WTC11 (cell line): ENCODE measurements around the gene PLEK. TPM values are rescaled to one million over a fixed set of nuclear protein-coding genes. Genes with fewer than 3 reads are reported as not detected.

ENCODE experiments used
- ATAC-seq: fragments of 200-7000 bp; cut with Tn5 transposase; 2 replicates; pipeline ENCODE4 v1.10.0; 2021; ENCODE audit warnings: mild to moderate bottlenecking, moderate library complexity
- CTCF ChIA-PET: fragments of 300-600 bp; sonication (Branson Sonifier 250); formaldehyde crosslinking; loops from one replicate; lab custom pipeline; 2021; ENCODE audit warnings: antibody characterized with exemption; lab: Charles Lee
- POLR2A ChIA-PET: fragments of 350-600 bp; sonication (Branson Sonifier 250); formaldehyde crosslinking; loops from one replicate; lab custom pipeline; 2021; ENCODE audit warnings: antibody characterized with exemption; lab: Charles Lee
- DNase-seq: peaks from one replicate; pipeline ENCODE4 v3.0.0; 2021; ENCODE audit warnings: low spot score
- H3K27ac Mint-ChIP-seq: 2 replicates; pipeline ENCODE4 v1.8.0; 2021; ENCODE audit warnings: mixed read lengths
- H3K27me3 Mint-ChIP-seq: 2 replicates; pipeline ENCODE4 v1.8.0; 2021; ENCODE audit warnings: low read depth, mild to moderate bottlenecking, moderate library complexity, mixed read lengths
- H3K36me3 Mint-ChIP-seq: 2 replicates; pipeline ENCODE4 v1.8.0; 2021; ENCODE audit warnings: mixed read lengths
- H3K4me1 Mint-ChIP-seq: 2 replicates; pipeline ENCODE4 v1.8.0; 2022; ENCODE audit warnings: mixed read lengths
- H3K4me3 Mint-ChIP-seq: 2 replicates; pipeline ENCODE4 v1.8.0; 2021; ENCODE audit warnings: mild to moderate bottlenecking, moderate library complexity, mixed read lengths
- H3K9me3 Mint-ChIP-seq: 2 replicates; pipeline ENCODE4 v1.8.0; 2021; ENCODE audit warnings: mixed read lengths
- EMX1 ChIP-seq: fragments of 250-450 bp; sonication (Bioruptor Pico); IDR thresholded peaks from 2 replicates; pipeline ENCODE4 v1.8.0; 2021; ENCODE audit warnings: mild to moderate bottlenecking
- FOXK1 ChIP-seq: sonication (generic); formaldehyde crosslinking; IDR thresholded peaks from 2 replicates; pipeline ENCODE4 v1.8.0; 2022; ENCODE audit warnings: mild to moderate bottlenecking, moderate library complexity, missing genetic modification reagents
- FOXP1 ChIP-seq: sonication (generic); formaldehyde crosslinking; IDR thresholded peaks from 2 replicates; pipeline ENCODE4 v1.8.0; 2022; ENCODE audit warnings: missing genetic modification reagents, mild to moderate bottlenecking, moderate library complexity, borderline replicate concordance
- MAX ChIP-seq: sonication (generic); formaldehyde crosslinking; IDR thresholded peaks from 2 replicates; pipeline ENCODE4 v1.8.0; 2022; ENCODE audit warnings: mild to moderate bottlenecking, missing genetic modification reagents
- MLX ChIP-seq: sonication (generic); formaldehyde crosslinking; IDR thresholded peaks from 2 replicates; pipeline ENCODE4 v1.8.1; 2023; ENCODE audit warnings: mild to moderate bottlenecking, missing genetic modification reagents, moderate library complexity
- MYBL2 ChIP-seq: sonication (generic); formaldehyde crosslinking; IDR thresholded peaks from 2 replicates; pipeline ENCODE4 v1.8.1; 2023; ENCODE audit warnings: mild to moderate bottlenecking, moderate library complexity, missing genetic modification reagents
- OVOL2 ChIP-seq: fragments of 250-450 bp; sonication (Bioruptor Pico); IDR thresholded peaks from 2 replicates; pipeline ENCODE4 v1.9.0; 2021; ENCODE audit warnings: mild to moderate bottlenecking, borderline replicate concordance
- SP1 ChIP-seq: sonication (generic); formaldehyde crosslinking; conservative IDR thresholded peaks from 2 replicates; pipeline ENCODE4 v1.8.1; 2022; ENCODE audit warnings: missing genetic modification reagents
- TCF7 ChIP-seq: sonication (generic); formaldehyde crosslinking; IDR thresholded peaks from 2 replicates; pipeline ENCODE4 v1.8.0; 2022; ENCODE audit warnings: mild to moderate bottlenecking, low read depth, missing genetic modification reagents, moderate library complexity
- TEAD1 ChIP-seq: sonication (generic); formaldehyde crosslinking; IDR thresholded peaks from 2 replicates; pipeline ENCODE4 v1.8.0; 2022; ENCODE audit warnings: mild to moderate bottlenecking, missing genetic modification reagents
- TP53 ChIP-seq: sonication (generic); formaldehyde crosslinking; IDR thresholded peaks from 2 replicates; pipeline ENCODE4 v1.8.1; 2023; ENCODE audit warnings: mild to moderate bottlenecking, missing genetic modification reagents
- ZBTB21 ChIP-seq: sonication (generic); formaldehyde crosslinking; IDR thresholded peaks from 2 replicates; pipeline ENCODE4 v1.8.1; 2023; ENCODE audit warnings: mild to moderate bottlenecking, missing genetic modification reagents, borderline replicate concordance
- ZMAT4 ChIP-seq: fragments of 250-450 bp; sonication (Bioruptor Pico); IDR thresholded peaks from 2 replicates; pipeline ENCODE4 v1.9.0; 2021; ENCODE audit warnings: mild to moderate bottlenecking
- ZNF219 ChIP-seq: sonication (generic); formaldehyde crosslinking; IDR thresholded peaks from 2 replicates; pipeline ENCODE4 v1.8.0; 2023; ENCODE audit warnings: missing genetic modification reagents, mild to moderate bottlenecking, borderline replicate concordance
- ZNF416 ChIP-seq: fragments of 250-450 bp; sonication (Bioruptor Pico); IDR thresholded peaks from 2 replicates; pipeline ENCODE4 v1.9.0; 2021; ENCODE audit warnings: mild to moderate bottlenecking, inconsistent platforms
- ZNF423 ChIP-seq: fragments of 250-450 bp; sonication (Bioruptor Pico); IDR thresholded peaks from 2 replicates; pipeline ENCODE4 v2.1.2; 2022; ENCODE audit warnings: mild to moderate bottlenecking, moderate library complexity
- total RNA-seq: library from RNA; stranded (reverse); gene quantifications from 3 replicates; pipeline ENCODE4 v1.2.3, GENCODE V29; 2021
- TF ChIP-seq, protein P1 (sequence below): fragments of 250-450 bp; sonication (Bioruptor Pico); IDR thresholded peaks from 2 replicates; pipeline ENCODE4 v1.9.0; 2021; ENCODE audit warnings: moderate library complexity, mild to moderate bottlenecking, inconsistent platforms, borderline replicate concordance
- TF ChIP-seq, protein P2 (sequence below): sonication (generic); formaldehyde crosslinking; IDR thresholded peaks from 2 replicates; pipeline ENCODE4 v1.8.1; 2022; ENCODE audit warnings: missing genetic modification reagents, borderline replicate concordance
- TF ChIP-seq, protein P3 (sequence below): fragments of 250-450 bp; sonication (Bioruptor Pico); IDR thresholded peaks from 2 replicates; pipeline ENCODE4 v2.1.2; 2022; ENCODE audit warnings: mild to moderate bottlenecking, moderate library complexity

PLEK gene
- total RNA-seq, 1 experiment from 2014 or later = 0.26 TPM

DNA sequence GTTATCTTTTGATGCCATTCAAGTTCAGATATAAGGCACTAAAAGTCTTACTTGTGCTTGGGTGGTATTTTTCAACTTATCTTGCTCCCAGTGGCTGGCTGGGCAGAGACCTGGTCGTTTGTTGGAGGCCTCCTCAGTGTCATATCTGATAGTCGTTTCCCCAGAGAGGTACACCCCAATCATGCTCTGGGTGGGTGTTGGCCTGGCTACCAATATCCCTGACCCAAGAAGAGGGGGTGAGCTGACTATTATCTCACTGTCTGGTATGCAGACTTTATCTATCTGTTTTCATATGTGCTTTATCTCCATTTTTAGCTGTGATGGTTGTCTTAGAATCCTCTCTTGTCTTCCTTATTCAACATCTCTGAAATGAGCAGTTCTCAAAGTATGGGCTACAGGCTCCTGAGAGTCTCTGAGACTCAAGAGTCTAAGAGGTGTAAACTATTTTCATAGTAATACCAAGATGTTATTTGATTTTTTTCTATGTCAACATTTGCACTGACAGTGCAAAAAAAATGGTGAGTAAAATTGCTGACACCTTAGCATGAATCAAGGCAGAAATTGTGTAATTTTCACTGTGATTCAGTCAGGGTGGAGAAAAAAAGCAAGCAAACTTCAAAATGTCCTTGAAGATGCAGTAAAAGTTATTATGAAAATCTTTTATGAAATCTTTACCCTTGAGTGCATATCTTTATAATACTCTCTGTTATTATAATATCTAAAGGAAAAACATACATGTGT lies 12.3 kb upstream of the PLEK start:
- CTCF ChIA-PET = no interaction called here
- POLR2A ChIA-PET = no interaction called here
- Mint-ChIP-seq H3K9me3 (peaks cover 3% of the 10 kb centered on the region), H3K4me3 (no peak overlapping the region), H3K4me1 (peaks cover 6% of the 10 kb centered on the region), H3K27ac (no peak overlapping the region), H3K36me3 (no peaks in the 10 kb centered on the region), H3K27me3 (no peaks in the 10 kb centered on the region; the same call in 1 of the 2 replicates)
- no peak for ATAC-seq
- DNase-seq = no peak
- TF ChIP-seq, protein P1, sequence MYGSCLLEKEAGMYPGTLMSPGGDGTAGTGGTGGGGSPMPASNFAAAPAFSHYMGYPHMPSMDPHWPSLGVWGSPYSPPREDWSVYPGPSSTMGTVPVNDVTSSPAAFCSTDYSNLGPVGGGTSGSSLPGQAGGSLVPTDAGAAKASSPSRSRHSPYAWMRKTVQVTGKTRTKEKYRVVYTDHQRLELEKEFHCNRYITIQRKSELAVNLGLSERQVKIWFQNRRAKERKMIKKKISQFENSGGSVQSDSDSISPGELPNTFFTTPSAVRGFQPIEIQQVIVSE (CRISPR knock-in tag) = no peak
- TF ChIP-seq ZNF416 (no peak), FOXK1 (no peak), ZNF423 (no peak), ZBTB21 (no peak), EMX1 (CRISPR knock-in tag) (no peak), MYBL2 (CRISPR knock-in tag) (no peak), OVOL2 (CRISPR knock-in tag) (no peak), ZNF219 (CRISPR knock-in tag) (no peak), MAX (CRISPR knock-in tag) (no peak), TEAD1 (CRISPR knock-in tag) (no peak)
- TF ChIP-seq, protein P2, sequence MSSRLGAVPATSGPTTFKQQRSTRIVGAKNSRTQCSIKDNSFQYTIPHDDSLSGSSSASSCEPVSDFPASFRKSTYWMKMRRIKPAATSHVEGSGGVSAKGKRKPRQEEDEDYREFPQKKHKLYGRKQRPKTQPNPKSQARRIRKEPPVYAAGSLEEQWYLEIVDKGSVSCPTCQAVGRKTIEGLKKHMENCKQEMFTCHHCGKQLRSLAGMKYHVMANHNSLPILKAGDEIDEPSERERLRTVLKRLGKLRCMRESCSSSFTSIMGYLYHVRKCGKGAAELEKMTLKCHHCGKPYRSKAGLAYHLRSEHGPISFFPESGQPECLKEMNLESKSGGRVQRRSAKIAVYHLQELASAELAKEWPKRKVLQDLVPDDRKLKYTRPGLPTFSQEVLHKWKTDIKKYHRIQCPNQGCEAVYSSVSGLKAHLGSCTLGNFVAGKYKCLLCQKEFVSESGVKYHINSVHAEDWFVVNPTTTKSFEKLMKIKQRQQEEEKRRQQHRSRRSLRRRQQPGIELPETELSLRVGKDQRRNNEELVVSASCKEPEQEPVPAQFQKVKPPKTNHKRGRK (CRISPR knock-in tag) = no peak
- TF ChIP-seq, protein P3, sequence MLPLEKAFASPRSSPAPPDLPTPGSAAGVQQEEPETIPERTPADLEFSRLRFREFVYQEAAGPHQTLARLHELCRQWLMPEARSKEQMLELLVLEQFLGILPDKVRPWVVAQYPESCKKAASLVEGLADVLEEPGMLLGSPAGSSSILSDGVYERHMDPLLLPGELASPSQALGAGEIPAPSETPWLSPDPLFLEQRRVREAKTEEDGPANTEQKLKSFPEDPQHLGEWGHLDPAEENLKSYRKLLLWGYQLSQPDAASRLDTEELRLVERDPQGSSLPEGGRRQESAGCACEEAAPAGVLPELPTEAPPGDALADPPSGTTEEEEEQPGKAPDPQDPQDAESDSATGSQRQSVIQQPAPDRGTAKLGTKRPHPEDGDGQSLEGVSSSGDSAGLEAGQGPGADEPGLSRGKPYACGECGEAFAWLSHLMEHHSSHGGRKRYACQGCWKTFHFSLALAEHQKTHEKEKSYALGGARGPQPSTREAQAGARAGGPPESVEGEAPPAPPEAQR = no peak
- TF ChIP-seq, all 79 proteins: peak for 0

GRCh38 chr2:68356599-68357239 lies 8.4 kb upstream of the PLEK start:
- H3K27me3 Mint-ChIP-seq = peaks cover 4% of the 10 kb centered on the region; the same call in 1 of the 2 replicates
- H3K27ac Mint-ChIP-seq = no peak overlapping the region
- H3K4me1 Mint-ChIP-seq = peaks cover 10% of the 10 kb centered on the region
- ChIA-PET POLR2A (no interaction called here), CTCF (interaction anchor here (0.6 to 1.7 kb wide), 4 partner anchors 10 to 303 kb away, joined by 3 to 22 read pairs (median 4); no protein-coding TSS in a partner anchor)
- DNase-seq (no peak), ATAC-seq (no peak)
- no peaks in the 10 kb centered on the region for H3K36me3 Mint-ChIP-seq
- peaks cover under 1% of the 10 kb centered on the region for H3K9me3 Mint-ChIP-seq
- no peak overlapping the region for H3K4me3 Mint-ChIP-seq
- no peak for TF ChIP-seq MLX (CRISPR knock-in tag)
- TF ChIP-seq MYBL2 (CRISPR knock-in tag) = no peak
- no peak for TF ChIP-seq TCF7
- no peak for TF ChIP-seq SP1 (CRISPR knock-in tag)
- TF ChIP-seq ZMAT4 = no peak
- no peak for TF ChIP-seq FOXP1
- no peak for TF ChIP-seq TP53 (CRISPR knock-in tag)
